SH-SY5Y (cell line): ENCODE data around the gene FKBP10.

ENCODE experiments used
- GATA2 ChIP-seq: IDR thresholded peaks from 2 replicates; pipeline ENCODE4 v1.6.1; 2011; ENCODE audit warnings: mild to moderate bottlenecking, low read depth, low read length
- GATA3 ChIP-seq: IDR thresholded peaks from 2 replicates; pipeline ENCODE4 v1.6.1; 2011; ENCODE audit warnings: low read depth, mild to moderate bottlenecking, low read length, moderate library complexity

Gene FKBP10

DNA sequence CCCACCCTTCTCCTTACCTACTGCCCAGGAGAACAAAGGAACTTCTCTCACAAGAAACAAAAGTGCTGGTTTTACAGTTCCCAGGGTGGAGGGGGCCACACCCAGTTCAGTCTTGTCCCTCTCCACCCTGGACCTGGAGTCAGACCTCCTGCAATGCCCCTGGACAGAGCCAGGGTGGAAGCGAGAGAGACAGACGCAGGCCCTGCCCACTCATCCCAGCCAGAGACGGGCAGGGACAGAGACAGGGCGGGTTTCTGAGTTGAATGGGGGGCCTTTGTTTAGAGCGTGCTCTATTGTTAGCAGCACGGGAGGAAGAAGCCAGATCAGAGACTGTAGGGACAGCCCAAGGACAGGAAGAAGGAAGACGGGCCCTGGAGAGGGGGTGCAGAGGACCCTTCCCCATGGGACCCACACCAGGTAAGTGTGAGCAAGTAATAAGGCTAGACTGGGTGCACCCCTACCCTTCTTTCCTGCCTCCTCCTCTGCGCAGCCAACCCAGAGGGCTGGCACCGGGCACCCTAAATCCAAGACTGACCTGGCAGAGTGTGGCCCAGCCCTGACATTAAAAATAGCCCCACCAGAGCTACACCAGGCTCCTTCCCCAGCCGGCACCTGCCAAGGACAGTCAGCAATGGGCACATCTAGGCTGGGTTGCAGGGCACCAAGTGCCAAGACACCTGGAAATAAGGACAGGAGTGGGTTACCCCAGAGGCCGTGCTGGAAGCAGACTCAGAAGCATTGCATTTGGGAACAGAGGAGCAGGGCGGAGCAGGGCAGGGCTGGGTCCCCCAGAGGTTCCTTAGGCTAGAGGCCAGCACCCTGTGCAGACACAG is 37.2 kb upstream of the FKBP10 start:
- TF ChIP-seq GATA3 (no peak), GATA2 (no peak)

DNA sequence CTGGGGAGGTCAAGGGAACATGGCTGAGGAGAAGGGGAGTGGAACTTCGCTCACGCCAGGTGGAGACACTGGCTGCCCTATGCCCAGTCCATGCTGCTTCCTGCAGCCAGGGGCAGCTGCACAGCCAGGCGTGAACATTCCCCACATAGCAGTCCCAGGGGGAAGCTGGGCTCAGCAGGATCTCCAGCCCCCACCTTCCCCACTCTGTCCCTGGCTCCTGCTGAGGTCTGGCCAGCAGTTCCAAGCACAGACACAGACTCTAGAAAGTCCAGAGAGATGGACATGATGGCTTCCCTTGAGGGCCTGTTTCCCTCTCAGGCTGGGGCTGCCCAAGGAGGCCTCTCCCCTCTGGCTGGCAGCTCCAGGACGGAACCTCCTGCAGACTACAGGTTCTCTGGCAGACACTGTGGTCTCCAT is 35.6 kb upstream of the FKBP10 start:
- TF ChIP-seq GATA2 (no peak), GATA3 (no peak)

DNA sequence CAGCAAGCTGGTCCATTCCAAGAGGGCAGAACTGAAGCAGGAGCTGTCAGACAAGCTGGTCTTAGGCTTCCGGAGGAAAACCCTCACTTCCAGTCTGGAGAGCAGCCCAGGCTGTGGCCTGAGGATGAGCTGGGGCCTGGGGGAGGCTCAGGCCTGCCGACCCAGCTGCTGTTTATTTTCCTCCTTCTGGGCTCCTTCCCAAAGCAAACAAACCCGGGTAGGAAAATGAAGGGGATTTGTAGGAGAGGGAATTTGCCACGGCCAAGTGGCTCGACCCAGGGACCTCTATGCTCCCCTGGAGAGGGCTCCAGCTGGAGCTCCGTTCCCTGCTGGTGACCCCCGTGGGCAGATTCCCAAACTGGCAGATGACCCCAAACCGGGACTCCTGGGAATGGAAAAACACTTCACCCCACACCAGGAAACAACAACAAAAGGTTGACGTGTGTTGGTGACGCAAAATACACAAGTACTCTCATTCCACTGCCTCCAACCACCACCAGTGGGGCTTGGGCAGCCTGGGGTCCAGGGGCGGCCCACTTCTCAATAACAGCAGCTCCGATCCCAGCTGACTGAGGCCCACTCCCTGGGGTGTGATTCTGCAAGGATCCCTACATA is 35.1 kb upstream of the FKBP10 start:
- TF ChIP-seq GATA3 (no peak), GATA2 (no peak)

DNA sequence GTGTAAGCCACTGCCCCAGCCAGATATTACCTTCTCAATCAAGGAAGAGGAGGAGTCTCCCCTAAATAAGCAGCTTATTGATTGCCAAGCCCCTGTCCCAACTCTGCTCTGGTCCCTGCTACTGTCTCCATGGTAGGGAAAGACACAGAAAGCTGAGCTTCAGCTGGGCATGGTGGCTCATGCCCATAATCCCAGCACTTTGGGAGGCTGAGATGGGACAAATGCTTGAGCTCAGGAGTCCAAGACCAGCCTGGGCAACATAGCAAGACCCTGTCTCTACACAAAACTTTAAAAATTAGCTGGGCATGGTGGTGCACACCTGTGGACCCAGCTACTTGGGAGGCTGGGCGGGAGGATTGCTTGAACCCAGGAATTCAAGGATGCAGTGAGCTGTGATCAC is 32.9 kb upstream of the FKBP10 start:
- no peak for TF ChIP-seq GATA3
- no peak for TF ChIP-seq GATA2

DNA sequence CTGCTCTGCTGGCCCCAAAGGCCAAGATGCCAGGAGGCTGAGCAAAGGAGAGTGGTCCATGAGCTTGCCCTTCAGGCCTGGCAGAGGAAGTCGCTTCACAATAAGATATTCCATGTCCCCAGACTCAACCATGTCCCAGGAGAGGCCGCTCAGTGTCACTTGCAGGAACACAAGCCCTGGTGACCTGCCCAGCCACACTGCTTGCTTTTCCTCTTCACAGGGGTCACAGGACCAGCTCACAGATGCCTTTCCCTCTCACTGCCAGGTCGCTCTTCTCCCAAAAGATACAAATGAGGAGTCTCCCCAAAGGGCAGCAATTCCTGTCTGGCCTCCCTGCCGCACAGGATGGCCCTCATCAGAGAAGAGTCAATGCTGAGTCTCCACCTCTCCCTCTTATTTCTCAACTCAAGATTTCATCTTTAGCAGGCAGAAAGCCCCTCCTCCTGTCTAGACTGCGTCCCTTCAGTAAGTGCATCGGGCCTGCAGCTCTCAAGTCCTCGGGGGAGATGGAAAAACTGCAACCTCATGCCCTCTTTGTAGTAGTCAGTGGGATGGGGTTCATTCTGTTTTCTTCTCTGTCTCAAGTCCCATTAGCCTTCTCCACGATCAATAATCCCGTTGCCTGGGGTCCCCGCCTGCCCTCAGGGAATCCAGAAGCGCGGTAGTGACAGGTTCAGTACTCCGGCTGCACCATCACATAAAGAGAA is 31.2 kb upstream of the FKBP10 start:
- TF ChIP-seq GATA2 (no peak), GATA3 (no peak)

DNA sequence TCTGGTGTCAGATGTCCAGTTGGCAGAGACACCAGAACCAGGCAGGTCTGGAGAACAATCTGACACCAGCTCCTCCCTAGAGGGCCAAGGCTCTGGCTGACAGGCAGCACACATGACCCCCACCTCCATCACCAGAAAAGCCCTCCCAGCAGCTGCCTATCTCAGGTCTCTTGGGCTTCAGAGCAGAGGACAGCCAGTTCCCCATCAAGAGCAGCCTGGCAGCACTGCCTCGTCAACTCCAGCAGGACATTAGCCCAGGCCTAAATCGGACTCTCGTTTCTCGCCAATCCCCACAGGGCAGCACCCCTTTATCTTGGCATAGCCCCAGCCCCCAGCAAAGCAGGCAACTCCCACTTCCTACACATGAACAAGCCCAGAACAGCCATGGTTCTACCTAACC is 30.7 kb upstream of the FKBP10 start:
- TF ChIP-seq GATA3 (no peak), GATA2 (no peak)

DNA sequence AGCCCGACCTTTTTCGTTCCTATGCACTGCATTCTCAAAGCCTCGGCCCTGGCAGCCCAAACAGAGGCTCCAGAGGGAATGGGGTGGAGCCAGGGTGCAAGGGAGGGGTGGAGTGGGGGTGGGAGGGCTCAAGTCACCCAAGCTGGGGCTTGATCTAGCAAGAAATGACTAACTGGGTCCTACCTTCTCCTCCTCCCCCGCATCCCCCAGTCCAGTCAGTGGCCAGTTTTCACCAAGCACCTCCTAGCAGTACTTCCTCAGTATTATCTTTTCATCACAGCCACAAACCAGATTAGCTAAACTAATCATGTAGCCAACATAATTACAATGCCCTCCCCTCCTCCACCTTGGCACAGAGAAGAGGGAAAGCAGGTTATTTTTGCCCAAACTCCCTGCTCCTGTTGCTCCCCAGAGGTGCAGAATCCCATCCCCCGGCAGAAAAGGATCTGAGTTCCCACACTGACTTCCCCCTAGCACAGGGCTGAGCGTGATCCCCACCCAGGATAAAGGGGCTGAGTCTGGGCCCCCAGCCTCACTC is 28.5 kb upstream of the FKBP10 start:
- TF ChIP-seq GATA2 (peak; percentile 59), GATA3 (no peak)

DNA sequence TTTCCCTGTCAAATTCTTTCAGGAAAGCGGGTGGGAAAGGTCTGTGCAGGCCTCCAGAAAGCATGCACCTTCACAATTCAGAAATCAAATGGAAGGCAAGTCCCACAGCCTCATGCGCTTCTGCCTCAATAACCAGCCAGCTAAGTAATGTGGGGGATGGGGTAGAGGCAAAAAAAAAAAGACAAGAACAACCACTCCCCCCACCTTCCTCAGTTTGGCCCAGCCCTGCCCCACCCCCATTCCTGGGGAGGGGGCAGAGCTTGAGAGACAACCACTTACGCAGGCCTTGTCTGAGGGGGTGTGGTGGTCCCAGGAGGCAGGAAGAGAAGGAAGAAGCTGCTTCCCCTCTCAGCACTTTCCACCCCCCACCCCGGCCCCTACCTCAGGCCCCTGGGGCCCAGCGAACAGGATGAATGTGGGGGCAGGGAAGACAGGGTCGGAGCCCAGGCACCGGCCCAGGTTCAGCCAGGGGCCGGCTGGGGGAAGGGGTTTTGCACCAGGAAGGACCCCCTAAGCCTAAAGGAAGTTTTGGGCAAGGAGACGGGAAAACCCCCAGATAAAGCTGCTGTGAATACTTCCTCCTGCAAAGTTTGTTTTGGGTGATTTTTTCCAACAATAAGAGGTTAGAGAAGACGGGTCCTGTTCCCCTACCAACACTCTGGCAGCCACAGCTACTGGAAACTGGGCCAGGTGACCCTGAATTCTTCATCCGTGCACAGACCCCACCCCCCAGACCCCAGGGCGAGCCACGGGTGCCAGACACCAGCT is 27.5 kb upstream of the FKBP10 start:
- TF ChIP-seq GATA3 (no peak), GATA2 (no peak)

DNA sequence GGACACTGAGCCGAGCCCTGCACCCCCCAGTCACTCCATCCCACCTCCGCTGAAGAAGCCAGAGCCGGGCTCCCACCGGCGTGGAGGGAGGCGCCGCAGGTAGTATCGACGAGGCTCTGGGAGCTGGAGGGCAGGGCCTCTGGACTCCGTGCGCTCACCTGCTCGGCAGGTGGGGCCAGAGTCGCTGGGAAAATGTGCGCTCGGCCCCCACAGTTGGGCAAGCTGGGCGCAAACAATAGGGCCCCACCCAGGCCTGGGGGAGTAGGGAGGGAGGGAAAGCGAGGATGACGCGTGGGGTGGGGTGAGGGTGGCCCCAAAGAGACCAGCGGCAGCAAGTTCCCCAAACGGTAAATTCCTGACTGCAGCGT is 27.0 kb upstream of the FKBP10 start:
- TF ChIP-seq GATA3: no peak
- no peak for TF ChIP-seq GATA2

DNA sequence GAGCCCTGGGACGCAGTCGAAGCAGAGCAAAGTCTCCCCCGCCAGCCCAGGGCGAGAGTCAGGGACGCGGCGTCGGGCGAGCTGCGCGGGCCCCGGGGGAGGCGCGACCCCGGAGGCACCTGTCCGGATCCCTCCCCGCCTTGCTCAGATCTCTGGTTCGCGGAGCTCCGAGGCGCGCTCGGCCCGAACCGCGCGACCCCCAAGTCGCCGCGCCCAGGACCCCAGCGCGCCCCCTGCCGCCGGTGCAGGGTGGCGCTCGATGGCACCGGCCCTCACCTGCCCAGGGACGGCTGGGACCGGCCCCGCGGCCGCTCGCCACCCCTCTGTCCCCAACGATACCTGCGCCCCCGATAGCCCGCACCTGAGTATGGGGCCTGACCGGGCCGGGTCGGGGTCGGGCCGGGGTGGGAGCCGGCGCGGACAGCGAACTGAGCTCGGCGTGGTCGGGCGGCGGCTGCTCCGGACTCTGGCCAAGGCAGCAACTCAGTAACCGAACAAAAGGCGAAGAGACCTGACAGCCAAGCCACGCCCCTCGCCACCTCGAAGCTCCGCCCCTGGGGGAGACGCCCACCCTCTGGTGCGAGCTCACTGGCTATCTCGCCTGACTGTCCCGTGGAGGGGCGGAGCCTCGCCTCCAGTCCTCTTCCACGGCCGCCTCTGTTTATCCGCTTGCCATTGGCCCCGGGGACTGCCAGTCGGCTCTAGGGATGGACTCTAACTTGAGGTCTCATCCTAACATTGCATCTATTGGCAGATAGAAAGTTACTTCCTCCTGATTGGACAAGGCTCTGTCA is 26.4 kb upstream of the FKBP10 start, which contains the start of gene JUP:
Gene JUP (minus strand): TSS at position 485 of the 794 bp plus-strand sequence. CDS start 14,857 bp downstream, outside the sequence.
- TF ChIP-seq GATA2: no peak
- no peak for TF ChIP-seq GATA3

DNA sequence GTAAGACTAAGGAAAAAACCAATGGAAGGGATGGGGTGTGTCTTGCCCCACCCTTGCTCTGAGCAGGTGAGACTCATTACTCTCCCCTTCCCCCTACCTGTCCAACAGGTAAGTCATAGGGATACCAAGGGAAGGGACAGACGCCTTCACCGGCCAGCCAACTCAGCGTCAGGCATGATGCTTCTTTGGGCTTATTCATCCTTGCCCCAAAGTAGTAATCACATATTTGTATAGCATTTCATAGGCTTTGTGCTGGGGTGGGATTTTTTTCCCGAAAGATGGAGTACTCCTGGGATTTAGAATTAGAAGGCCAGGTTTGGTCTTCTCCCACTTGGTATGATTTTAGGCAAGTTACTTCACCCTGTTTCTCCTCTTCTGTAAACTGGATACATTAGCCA is 25.8 kb upstream of the FKBP10 start:
- TF ChIP-seq GATA2 (no peak), GATA3 (no peak)

DNA sequence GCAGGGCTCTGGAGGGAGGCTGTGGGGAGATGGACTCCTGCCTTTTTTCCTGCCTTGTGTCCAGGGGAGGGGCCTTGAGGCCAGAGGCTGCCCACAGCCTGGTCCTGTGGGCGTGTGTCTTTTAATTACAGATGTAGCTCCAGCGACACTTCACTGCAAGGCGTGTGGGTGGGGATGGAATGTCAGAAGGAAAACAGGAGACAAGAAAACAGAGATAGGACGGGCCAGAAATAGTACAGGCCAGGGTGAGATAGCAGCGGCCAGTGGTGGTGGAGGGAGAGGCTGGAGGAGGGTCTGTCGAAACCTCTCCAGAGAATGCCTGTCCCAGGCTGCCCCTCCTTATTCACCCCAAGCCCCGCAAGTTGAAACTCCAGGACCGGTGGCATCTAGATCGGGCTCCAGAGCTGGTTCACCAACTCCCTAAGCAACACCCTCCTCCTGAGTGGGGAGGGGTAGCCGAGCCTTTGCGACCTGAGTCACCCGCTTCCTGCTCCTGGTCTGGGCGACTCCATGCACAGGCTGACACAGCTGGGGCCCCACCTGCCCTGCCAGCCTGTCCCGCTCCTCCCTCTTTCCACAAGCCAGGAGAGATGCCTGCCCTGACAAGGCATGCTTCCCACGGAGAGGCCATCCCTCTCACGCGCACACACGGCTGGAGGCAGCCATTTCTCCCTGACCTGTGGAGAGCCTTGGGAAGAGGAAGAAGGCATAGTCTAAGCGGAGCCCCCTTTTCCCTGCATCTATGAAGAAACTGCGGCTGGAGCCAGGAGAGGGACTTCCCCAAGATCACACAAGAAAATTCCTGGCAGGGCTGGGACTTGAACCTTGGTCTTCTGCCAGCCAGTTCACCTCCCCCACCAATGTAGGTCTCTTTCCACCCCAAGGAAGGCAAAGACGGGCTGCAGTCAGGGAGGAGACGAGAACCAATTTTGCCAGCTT is 19.7 kb upstream of the FKBP10 start:
- TF ChIP-seq GATA2 (no peak), GATA3 (no peak)
